ENCODE results near the gene CLIP4. TPM values are rescaled to one million over a fixed set of nuclear protein-coding genes. Genes with fewer than 3 reads are reported as not detected.

The CLIP4 gene
- total and polyA plus RNA-seq, 2 of the 13 experiments (the other 11 are each of a cell fraction or from before 2014, with no cell fraction given): 0.46 to 0.49 TPM

- TF ChIP-seq ZNF770 (CRISPR knock-in tag; IDR thresholded peaks at IDR 0.05) (no peak), GATAD2A (CRISPR knock-in tag; IDR thresholded peaks at IDR 0.05) (peak; percentile 76), NFE2 (CRISPR knock-in tag; IDR thresholded peaks at IDR 0.05) (no peak), MZF1 (CRISPR knock-in tag; IDR thresholded peaks at IDR 0.05; ENCODE audit: borderline replicate concordance) (no peak), ZNF564 (CRISPR knock-in tag; IDR thresholded peaks at IDR 0.05) (no peak), NFKB2 (CRISPR knock-in tag; IDR thresholded peaks at IDR 0.05; ENCODE audit: borderline replicate concordance) (no peak), TCF12 (IDR thresholded peaks at IDR 0.05) (no peak), TCF12 (CRISPR knock-in tag; IDR thresholded peaks at IDR 0.05) (no peak), ZNF777 (CRISPR knock-in tag; IDR thresholded peaks at IDR 0.05) (no peak), ZNF337 (CRISPR knock-in tag; IDR thresholded peaks at IDR 0.05; ENCODE audit: borderline replicate concordance, low read depth) (peak; percentile 99; the same call in 1 of the 2 replicates), ZNF160 (CRISPR knock-in tag; IDR thresholded peaks at IDR 0.05) (no peak), RNF2 (conservative IDR thresholded peaks at IDR 0.05; ENCODE audit: low read depth) (no peak), NFRKB (IDR thresholded peaks at IDR 0.05) (no peak), BRCA1 (CRISPR knock-in tag; IDR thresholded peaks at IDR 0.05) (no peak), HNRNPLL (IDR thresholded peaks at IDR 0.05; ENCODE audit: low read depth, low read length, poor library complexity, severe bottlenecking) (no peak), ATF2 (CRISPR knock-in tag; IDR thresholded peaks at IDR 0.05) (0 out of 2 replicates have a peak, but pooled peaks have one; percentile 46), IRF9 (CRISPR knock-in tag; IDR thresholded peaks at IDR 0.05; ENCODE audit: borderline replicate concordance) (no peak), ZBTB2 (CRISPR knock-in tag; IDR thresholded peaks at IDR 0.05; ENCODE audit: low read depth) (no peak), ZNF546 (CRISPR knock-in tag; conservative IDR thresholded peaks at IDR 0.05) (no peak), ZFP1 (CRISPR knock-in tag; IDR thresholded peaks at IDR 0.05) (no peak), SP140L (CRISPR knock-in tag; IDR thresholded peaks at IDR 0.05; ENCODE audit: borderline replicate concordance) (no peak), HMG20B (CRISPR knock-in tag; conservative IDR thresholded peaks at IDR 0.05) (0 out of 2 replicates have a peak, but pooled peaks have one; percentile 25)
- TF ChIP-seq, protein P1, sequence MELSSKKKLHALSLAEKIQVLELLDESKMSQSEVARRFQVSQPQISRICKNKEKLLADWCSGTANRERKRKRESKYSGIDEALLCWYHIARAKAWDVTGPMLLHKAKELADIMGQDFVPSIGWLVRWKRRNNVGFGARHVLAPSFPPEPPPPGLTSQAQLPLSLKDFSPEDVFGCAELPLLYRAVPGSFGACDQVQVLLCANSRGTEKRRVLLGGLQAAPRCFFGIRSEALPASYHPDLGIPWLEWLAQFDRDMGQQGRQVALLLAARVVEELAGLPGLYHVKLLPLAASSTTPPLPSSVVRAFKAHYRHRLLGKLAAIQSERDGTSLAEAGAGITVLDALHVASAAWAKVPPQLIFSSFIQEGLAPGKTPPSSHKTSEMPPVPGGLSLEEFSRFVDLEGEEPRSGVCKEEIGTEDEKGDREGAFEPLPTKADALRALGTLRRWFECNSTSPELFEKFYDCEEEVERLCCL (CRISPR knock-in tag; IDR thresholded peaks at IDR 0.05; ENCODE audit: borderline replicate concordance): no peak
- TF ChIP-seq, protein P2, sequence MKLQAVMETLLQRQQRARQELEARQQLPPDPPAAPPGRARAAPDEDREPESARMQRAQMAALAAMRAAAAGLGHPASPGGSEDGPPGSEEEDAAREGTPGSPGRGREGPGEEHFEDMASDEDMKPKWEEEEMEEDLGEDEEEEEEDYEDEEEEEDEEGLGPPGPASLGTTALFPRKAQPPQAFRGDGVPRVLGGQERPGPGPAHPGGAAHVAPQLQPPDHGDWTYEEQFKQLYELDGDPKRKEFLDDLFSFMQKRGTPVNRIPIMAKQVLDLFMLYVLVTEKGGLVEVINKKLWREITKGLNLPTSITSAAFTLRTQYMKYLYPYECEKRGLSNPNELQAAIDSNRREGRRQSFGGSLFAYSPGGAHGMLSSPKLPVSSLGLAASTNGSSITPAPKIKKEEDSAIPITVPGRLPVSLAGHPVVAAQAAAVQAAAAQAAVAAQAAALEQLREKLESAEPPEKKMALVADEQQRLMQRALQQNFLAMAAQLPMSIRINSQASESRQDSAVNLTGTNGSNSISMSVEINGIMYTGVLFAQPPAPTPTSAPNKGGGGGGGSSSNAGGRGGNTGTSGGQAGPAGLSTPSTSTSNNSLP (IDR thresholded peaks at IDR 0.05; ENCODE audit: low read depth, low read length): no peak
Measured at GRCh38 chr2:29108225-29108624, 7.0 kb upstream of the CLIP4 start (continued).
